HS-5 (cell line): ENCODE measurements around the gene RNF181.
"Not testable (repeated sequence)": the region's sequence is repeated elsewhere in the genome, so short reads cannot be mapped to it uniquely, and the experiment has no call there.

Experiments
- DNase-seq: peaks from one replicate; pipeline ENCODE4 v3.0.0-alpha.2; 2012; ENCODE audit warnings: low read depth

The RNF181 gene

DNA sequence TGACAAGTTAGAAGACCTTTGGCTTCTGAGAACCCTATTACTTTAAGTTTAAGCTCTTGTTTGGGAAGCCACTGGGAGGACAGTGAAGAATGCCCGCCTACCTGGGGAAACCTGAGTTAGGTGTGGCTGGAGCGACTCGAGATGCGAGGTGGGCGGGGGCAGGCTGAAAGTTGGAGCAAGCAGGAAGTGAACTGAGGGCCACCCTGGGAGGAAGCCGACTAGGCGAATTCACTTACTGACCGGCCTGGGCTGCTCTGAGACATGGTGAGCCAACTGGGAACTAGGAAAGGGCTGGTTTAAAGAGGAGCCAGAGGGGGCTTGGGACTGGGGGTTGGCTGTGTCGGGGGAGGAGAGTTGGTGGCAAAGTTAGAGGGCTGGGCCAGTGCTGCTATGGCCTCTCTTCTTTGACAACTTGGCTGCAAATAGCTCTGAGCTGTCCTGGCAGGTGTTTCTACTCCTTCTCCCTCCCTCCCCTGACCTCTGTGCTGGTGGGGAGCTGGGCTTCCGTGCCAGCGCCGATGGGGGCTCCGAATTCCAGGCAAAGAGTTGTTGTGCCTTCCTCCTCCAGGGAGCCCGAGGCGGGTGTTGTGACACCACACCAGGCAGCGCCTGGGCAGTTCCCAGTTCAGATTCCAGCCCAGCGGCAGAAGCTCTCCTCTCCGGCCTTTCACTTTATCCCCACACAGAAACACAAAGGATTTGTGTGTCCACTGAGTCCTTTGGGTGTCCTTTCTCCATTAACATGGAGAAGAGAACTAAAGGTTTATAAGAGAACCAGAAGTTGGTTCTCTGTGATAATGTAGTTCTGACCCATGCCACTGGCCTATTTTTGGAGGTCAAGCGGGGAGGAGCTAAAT, 17.9 kb upstream of the RNF181 start, which contains the start of gene VAMP8:
TSS of gene VAMP8 (plus strand) at position 201 of the 857 bp plus-strand sequence. CDS start at position 262, 61 bp downstream.
- no peak for DNase-seq

DNA sequence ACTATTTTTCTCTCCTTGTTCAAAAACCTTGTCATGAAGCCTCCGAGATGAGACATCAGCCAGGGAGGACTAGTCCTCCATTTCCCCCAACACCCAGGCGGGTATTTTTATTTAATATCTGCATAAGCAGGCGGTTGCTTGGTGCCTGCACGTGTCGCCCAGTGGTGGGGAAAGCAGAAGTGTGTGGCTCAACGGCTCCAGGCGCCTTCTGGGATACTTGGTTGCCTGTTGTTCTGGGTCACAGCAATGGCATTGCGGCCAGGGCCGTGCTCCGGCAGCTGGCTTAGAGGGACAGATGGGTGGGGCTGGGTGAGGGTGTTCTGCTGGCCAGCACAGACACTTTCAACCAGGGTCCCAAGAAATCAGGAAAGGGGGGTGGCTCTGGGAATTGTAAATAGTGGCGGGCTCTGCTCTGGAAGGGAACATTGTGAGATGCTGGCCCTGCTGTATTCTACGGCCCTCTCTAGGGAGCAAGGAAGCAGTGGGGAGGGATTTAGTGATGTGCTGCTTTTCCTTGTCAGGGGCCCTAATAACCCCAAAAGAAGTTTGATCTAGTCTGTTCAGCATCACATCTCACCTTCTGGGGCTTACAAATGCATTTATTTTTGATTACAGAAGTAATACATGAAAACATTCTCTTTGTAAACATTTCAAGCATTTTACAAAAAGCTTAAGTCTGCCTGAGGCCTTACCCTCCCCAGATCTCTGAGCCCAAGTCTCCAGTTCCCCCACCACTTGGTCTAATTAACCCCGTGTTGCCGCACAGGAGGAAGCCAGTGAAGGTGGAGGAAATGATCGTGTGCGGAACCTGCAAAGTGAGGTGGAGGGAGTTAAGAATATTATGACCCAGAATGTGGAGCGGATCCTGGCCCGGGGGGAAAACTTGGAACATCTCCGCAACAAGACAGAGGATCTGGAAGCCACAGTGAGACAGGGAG, 17.0 kb upstream of the RNF181 start:
- no peak for DNase-seq

DNA sequence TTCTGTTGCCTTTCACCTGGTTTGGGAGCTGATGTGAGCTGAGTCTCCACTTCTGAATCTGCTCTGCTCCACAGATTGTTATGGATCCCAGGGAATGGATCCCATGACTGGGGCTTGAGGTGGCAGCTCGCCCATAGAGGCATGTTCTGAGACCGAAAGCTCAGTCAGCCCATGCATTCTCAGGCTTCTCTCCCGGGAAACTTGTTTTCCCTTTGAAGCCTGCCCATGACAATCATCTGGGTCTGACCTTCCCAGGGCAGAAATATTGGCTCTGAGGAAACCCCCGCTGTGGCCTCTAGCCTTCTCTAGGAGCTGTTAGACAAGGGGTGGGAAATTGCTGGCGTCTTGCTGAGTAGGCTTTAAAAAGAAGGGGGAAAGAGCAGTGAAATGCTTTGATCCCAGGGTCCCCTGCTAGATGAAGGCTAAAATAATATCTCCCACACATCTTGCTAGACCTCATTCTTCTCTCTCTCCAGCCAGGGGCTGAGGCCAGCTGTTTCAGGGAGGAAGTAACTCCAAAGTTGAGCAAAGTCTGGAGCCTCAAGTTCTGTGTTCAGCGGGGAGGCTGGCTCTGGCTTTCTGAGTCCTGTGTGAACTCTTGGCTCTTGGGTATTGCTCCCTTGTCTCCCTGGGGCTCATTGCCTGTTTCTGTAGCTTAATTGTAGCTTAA, 16.1 kb upstream of the RNF181 start:
- no peak for DNase-seq

DNA sequence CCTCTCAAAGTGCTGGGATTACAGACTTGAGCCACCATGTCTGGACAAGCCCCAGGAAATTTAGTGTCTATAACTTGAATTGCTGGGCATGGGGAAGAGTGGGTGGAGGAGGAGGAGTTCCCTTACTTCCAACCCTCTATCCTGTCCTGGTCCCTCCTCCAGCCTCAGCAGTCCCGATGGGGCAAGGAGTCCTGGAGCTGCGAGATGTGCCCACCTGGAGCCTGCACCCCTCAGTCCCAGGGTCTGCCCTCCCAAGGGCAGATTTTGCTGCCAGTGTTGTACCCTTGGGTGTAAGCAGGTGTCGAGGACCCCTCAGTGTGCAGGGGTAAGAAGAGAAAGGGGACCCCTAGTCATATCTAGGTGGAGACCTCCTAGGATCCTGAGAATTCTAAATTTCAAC, 15.3 kb upstream of the RNF181 start:
- no peak for DNase-seq

DNA sequence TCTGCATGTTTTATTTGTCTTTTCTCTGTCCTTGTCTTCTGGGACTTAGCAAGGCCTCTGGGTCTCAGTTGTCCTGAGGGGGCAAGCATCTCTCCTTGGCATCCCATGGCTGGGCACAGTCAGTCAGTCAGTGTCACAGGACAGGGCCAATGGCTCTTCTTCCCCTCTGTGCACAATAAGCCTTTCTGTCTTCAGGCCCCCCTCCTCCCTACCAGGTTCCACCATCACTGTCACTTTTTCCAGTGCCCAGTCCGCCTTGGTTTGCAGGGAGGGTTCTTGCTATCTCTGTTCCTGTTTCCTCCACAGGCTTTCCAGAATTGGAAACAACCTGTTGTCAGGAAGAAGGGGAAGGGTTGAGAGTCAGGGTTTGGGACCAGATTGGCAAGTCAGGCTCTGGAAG, 13.1 kb upstream of the RNF181 start:
- DNase-seq = no peak

DNA sequence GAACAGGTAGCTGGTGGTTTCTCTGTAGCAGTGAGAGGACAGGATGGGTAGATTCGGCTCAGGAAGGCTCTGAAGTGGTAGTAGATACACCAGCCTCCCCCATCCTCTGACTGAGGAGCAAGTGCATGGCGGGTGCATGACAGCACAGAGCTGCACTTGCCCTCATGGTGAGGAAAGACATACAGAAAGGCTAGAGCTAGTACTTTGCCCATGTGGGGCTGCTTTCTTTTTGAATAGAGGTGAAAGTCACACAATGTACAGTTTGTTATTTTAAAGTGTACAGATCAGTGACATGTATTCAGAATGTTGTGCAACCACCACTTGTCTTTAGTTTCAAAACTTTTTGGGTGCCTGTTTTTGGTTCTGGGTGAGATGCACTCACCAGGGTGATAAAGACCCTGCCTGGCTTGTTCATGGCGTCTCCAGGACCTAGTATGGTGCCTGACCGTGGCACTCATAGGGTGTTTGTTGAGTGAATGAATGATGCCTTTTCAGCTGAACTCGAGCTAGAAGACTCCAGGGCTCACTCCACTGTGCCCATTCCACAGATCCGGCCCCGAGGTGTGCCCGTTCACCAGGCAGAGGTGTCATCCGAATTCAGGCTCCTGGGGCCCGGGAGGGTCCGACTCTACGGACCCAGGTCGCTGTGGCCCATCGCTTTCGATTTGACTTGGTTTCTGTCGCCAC, 11.7 kb upstream of the RNF181 start:
- DNase-seq = no peak

DNA sequence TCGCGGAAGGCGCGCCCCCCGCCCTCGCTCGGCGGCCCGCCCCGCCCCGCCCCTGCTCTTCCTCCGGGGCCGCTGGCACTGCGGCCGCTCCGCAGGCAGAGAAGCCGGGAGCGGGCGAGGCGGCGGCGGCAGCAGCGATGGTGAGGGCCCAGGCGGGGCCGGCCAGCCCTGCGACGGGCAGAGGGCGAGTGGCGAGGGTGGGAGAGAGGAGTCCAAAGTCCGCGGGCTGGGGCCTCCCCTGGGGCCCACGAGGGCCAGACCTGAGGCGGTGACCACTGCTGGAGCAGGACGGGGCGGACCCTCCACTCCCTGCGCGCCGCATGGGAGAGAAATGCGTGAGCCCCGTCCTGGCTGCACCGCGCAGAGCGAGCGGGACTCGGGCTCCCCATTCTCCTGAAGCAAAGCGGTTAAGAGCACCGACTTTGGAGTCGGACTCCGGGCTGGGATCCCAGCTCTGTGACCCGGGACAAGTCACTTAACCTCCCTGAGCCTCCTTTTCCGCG, 11.1 kb upstream of the RNF181 start, which contains the start of gene VAMP5:
TSS of gene VAMP5 (plus strand) at position 78 of the 503 bp plus-strand sequence. CDS start at position 138, 60 bp downstream.
- no peak for DNase-seq

DNA sequence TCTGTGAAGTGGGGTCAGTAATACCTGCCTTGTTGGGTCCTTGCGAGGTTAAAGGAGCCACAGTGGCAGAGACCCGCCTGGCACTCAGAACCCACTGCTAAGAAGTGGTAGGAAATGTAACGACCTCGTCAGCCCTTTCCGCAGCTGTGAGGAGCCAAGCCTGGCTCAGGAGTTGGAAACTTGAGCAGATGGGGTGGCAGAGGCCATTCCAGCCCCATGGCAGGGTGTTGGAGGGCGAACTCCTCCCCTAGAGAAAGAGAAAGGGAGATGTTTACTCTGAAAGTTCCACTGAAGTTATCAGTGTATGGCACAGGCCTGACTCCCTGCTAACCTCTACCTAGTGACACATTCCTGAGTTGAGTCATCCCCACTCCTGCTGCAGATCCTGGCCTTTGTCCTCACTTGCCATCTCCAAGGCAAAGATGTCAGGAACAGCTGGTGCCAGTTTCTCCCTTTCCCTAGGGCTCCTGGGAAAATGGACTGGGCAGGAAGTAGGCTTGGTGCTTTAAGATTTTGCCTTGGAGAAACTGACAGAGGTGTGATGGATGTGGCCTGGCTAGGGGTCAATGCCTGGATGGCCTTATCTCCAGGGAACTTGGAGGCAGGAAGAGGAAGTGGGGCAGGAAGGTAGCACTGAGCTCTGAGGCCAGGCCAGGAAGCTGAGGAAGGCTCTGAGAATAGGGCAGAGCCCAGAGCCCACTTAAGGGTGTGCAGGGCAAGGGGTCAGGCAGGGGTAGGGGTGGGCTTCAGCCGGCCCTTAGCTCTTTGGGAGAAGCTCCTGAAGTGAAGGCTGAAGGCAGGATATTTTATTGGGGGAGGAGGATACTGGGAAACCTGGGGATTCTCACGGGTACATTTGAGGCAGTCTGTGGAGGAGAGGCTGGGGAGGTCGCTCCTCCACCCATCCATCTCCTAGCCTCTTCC, 10.4 kb upstream of the RNF181 start:
- DNase-seq = peak; percentile 89

DNA sequence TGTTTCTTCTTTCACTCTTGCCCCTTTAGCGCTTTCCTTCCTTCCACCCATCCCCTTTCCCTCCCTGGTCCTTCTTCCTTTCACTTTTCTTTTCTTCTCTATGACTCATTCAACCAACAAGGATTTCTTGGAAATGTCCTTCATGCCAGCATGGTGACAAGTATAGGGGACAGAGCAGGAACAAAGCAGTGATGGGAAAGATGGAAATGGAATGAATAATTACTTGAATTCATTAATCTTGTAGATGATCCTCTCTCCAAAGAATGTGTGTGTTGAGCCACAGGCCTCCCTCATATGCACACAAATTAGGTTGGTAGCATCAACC, 9.8 kb upstream of the RNF181 start:
- DNase-seq = no peak

DNA sequence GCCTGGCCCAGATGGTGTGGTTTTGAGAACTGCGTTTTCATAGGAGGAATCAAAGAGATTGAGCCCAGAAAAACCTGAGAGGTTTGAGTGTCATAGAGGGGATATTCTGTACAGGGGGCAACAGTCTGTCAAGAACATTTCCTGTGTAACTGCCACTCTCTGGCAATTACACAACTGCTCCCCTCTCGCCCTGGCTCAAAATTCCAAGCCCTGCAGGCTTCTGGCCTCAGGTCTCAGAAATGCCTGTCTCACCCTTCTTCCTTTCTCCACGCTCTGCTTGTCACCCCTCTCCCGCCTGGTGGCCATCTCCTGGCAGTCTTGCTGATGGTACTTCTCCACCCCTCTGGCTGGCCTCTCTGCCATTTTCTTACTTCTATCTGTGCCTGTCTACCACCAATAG, 7.3 kb upstream of the RNF181 start:
- DNase-seq = no peak

DNA sequence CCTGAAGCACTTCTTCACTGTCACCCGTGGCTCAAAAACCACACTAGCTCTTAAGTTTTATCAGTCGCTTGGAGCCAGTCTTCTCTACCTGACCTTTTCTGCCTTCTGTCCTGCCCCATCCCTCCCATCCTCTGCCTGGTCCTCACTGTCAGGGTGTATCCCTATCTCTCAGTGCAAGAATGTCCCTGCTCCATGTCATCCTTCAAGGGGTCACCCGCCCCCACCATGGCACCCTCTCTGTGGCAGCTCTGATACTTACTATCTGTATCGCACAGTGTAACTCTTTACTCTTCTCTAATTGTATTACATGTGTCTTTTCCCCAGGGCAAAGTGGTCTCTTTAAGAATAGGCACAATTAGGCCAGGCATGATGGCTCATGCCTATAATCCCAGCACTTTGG, 6.9 kb upstream of the RNF181 start:
- DNase-seq = no peak

DNA sequence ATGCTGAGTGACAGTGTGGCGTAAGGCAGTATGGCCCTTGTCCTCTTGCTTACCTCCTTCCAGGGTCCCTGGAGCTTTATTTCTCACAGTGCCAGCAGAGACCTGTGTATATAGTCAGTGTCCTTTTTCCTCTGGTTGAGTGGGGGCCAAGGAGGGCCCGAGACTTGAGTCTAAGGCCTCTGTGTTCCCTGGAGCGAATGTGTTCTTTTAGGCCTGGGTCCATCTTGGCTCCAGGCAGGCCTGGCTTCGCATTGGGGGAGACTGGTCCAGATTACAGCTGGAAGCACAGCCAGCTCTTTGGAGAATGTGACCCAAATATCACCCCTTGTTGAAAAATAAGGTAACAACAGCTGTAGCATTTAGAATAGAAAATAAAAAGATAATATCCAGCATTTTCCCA, 6.4 kb upstream of the RNF181 start:
- no peak for DNase-seq

DNA sequence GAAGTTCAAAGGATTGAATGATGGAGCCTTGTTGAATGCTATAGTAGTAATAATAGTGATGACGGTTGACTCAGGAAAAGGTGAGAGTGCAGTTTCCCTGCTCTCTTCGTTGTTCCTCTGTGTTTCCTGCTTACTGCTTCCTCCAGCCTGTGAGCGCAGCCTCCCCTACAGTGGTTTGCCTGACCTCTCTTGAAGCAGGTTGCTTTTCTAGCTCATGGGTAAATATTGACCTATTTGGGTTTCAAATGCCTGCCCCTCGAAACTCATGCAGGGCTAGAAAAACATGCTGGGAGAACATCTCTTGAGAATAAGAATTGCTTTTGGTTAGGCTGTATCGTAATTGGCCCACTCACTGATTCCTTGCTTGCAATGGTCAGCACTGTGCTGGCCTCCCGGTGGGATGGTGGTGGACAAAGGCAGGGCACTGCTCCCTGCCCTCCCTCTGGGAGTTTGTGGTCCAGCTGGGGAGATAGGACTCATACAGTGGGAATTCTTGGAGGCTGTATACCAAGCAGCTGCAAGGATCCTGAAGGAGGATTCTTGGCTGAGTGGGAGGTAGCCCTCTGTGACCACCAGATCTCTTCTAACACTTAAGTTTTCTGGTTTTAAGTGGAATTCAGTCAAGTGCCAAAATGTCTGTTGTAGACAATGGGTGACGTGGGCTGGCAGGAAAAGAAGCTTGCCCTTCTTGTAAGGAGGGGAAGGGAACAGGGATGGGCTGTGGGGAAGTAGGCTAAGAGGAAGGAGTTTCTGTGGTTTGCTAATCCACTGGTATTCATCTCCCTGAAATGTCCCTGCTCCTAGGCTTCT, 5.4 kb upstream of the RNF181 start:
- DNase-seq = peak; percentile 87

DNA sequence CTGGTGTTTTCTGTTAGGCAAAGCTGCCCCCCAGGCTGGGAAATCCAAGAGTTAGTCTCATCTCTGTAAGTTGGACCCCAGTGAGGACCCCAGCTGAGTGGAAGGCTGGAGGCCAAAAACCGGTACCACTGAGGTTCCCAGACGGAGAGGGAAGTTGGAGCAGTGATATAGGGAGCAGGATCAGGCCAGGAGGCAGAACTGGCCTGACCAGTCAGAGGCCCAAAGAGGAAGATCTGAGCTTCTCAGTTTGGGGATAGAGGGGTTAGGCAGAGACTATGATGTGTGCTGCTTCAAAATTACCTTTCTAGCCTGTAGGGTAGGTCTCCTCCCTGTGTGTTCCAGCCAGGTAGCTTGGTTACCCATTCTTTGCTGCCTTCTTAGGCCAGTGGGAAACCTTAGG, 4.6 kb upstream of the RNF181 start:
- no peak for DNase-seq

DNA sequence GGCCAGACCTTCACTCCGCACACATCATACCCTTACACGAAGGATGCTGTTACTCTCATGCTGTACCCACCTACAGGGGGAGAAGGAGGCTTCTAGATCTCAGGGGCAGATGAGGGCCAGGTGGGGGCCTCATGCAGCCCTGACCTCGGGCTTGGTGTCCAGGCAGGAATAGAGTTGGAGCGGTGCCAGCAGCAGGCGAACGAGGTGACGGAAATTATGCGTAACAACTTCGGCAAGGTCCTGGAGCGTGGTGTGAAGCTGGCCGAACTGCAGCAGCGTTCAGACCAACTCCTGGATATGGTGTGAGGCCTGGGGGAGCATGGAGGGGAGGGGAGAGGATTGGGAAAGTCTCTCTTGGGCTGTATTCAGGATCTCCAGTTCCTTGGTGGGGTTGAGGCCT, 4.0 kb upstream of the RNF181 start:
- no peak for DNase-seq

DNA sequence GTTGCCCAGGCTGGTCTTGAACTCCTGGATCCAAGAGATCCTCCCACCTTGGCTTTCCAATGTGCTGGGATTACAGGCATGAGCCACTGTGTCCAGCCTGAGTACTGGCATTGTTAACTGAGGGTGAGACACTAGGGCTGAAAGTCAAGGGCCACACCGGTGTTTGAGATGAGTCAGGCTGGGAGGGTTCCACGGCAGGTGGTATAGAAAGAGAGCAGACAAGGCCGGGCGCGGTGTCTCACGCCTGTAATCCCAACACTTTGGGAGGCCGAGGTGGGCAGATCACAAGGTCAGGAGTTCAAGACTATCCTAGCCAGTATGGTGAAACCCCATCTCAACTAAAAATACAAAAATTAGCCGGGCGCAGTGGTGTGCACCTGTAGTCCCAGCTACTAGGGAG, 3.2 kb upstream of the RNF181 start:
- DNase-seq = not testable (repeated sequence)

DNA sequence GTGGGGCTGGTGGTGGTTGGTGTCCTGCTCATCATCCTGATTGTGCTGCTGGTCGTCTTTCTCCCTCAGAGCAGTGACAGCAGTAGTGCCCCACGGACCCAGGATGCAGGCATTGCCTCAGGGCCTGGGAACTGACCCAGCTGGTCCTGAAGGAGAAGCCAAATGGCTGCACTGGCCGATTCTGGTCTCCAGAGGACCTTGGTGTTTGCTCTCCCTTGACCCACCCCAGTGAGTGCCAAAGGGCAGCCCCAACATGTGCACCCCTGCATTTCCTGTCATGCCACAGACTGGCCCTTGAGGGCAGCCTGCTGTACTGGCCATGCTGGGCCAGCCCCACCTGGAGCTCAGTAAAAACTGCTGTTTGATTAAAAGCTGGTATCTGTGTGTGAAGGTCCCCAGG, 2.5 kb upstream of the RNF181 start:
- DNase-seq = no peak

DNA sequence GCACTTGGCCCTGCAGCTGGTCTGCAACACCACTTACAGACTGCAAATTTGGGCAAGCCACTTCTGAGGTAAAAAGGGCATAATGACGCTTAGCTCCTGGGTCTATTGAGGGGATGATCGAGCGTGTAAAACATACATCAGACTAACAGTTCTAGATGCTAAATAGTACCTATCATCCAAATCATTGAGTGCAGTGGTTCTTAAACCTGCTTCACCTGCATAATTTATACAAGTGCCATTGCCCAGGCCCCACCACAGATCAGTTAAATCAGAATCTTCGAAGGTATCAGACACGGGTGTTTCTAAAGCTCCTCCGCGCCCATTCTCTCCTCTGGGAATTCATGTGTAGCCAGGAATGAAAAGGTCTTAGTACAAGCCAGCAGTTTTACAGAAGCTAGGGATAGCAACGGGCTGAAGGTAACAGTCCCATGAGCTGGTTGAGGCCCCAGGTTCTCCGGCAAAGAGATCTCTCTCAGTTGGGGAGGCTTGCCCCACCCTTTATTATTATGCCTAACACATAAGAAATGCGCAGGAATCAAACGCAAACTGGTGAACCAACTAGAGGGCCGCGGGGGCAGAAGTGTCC, 737 bp upstream of the RNF181 start:
- no peak for DNase-seq

DNA sequence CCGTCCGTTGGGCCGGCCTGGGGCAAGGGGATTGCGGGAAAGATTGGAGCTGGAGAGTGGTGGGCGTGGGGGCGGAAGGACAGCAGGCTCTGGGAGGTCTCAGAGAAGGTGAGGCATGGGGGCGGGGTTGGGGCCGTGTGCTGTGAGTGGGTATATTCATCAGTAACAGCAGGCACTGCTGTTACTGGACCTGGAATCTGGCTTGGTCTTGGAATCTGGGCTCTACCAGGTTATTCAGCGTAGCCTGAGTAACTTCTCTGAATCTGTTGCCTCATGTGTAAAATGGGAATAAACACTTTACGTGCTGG, 435 bp downstream of the RNF181 start:
- no peak for DNase-seq
